Omental fat pad (tissue), 4 donors: ENCODE results near the gene USP32. TPM values are rescaled to one million over a fixed set of nuclear protein-coding genes. Genes with fewer than 3 reads are reported as not detected.
"Not testable (repeated sequence)": the region's sequence is repeated elsewhere in the genome, so short reads cannot be mapped to it uniquely, and the experiment has no call there.

Source experiments
- ATAC-seq: fragments of 150-250 bp; one replicate; pipeline ENCODE4 v1.9.1; 2016; ENCODE audit warnings: mild to moderate bottlenecking, moderate library complexity; ENCODE audit not compliant: low FRiP score
- DNase-seq: peaks from one replicate; pipeline ENCODE4 v3.0.0-alpha.2; 2019; ENCODE audit warnings: low spot score
- CTCF ChIP-seq, 3 donors: fragments of 450-650 bp; IDR thresholded peaks; one replicate each; pipeline ENCODE4 v1.5.1; 2016 to 2017; ENCODE audit warnings: antibody characterized with exemption in 3 of 3, mild to moderate bottlenecking in 3 of 3, moderate library complexity in 2 of 3
- total RNA-seq, 4 donors: library from RNA; depleted of rRNA; stranded (reverse); fragments of >200 nt; gene quantifications; one replicate each; pipeline ENCODE4 v1.1.0, GENCODE V29; 2016

Gene USP32
- total RNA-seq, 4 donors from 2014 or later, result 53.3 to 91.6 (median 69.7) TPM

GRCh38 chr17:60231691-60232090 is 160.2 kb downstream of the USP32 start:
- DNase-seq (no peak), ATAC-seq (peak; percentile 68)
- TF ChIP-seq CTCF (IDR thresholded peaks at IDR 0.05), result no peak

GRCh38 chr17:60231234-60231633 is 160.7 kb downstream of the USP32 start:
- DNase-seq (no peak), ATAC-seq (peak; percentile 14)
- TF ChIP-seq CTCF (IDR thresholded peaks at IDR 0.05), result no peak

- ATAC-seq, result no peak
- DNase-seq, result no peak
These were observed 161.6 kb downstream of the USP32 start for GRCh38 chr17:60230358-60230757.

GRCh38 chr17:60229188-60229802 is 162.6 kb downstream of the USP32 start:
- TF ChIP-seq CTCF (IDR thresholded peaks at IDR 0.05), result no peak
- DNase-seq, result no peak
- no peak for ATAC-seq

More at GRCh38 chr17:60230358-60230757, 161.6 kb downstream of the USP32 start:
- TF ChIP-seq CTCF (IDR thresholded peaks at IDR 0.05), result no peak

GRCh38 chr17:60227276-60227675 is 164.7 kb downstream of the USP32 start:
- ATAC-seq, DNase-seq: not testable (repeated sequence)

GRCh38 chr17:60224064-60224463 is 167.9 kb downstream of the USP32 start:
- TF ChIP-seq CTCF (IDR thresholded peaks at IDR 0.05), result no peak

GRCh38 chr17:60223456-60223855 is 168.5 kb downstream of the USP32 start:
- no peak for ATAC-seq

More at GRCh38 chr17:60224064-60224463, 167.9 kb downstream of the USP32 start:
- ATAC-seq (no peak), DNase-seq (no peak)

GRCh38 chr17:60218774-60219173 is 173.2 kb downstream of the USP32 start:
- ATAC-seq, result not testable (repeated sequence)

More at GRCh38 chr17:60223456-60223855, 168.5 kb downstream of the USP32 start:
- no peak for TF ChIP-seq CTCF (IDR thresholded peaks at IDR 0.05)
- DNase-seq, result no peak

GRCh38 chr17:60215895-60216294 is 176.0 kb downstream of the USP32 start:
- DNase-seq, ATAC-seq: not testable (repeated sequence)

More at GRCh38 chr17:60218774-60219173, 173.2 kb downstream of the USP32 start:
- not testable (repeated sequence) for DNase-seq

GRCh38 chr17:60211282-60211681 is 180.7 kb downstream of the USP32 start:
- not testable (repeated sequence) for DNase-seq, ATAC-seq

GRCh38 chr17:60208302-60208701 is 183.6 kb downstream of the USP32 start:
- not testable (repeated sequence) for DNase-seq, ATAC-seq

GRCh38 chr17:60205782-60206181 is 186.2 kb downstream of the USP32 start:
- ATAC-seq, DNase-seq: not testable (repeated sequence)
